ENCODE data around the gene THBD. TPM values are rescaled to one million over a fixed set of nuclear protein-coding genes. Genes with fewer than 3 reads are reported as not detected.
A peak's percentile ranks its signal among the peaks of the same experiment; 100 is the strongest.

The THBD gene
- total RNA-seq, 4 donors from 2014 or later = 144 to 213 (median 178) TPM

DNA sequence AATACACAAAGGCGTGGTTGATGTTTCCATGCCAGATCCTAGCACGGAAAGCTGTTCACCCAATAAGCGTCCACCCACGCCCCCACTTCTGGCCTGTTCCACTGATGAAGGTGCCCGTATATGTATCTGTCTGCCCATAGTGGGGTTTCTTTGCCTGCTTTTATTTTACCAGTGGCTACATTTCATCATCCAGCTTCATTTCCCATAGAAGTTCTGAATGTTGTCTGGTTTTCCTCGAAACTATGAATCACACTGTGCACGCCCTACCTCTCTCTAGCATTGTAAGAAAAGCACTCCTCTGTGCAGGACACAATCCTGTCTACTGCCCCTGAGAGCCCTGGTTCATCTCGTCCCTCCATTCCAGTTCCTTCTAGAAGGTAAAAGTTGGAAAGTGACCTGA, 45.5 kb upstream of the THBD start:
- intact Hi-C loops (cut with DNase I; ENCODE audit: low total_unique reads) = no loop called here
- WGBS, 2 donors = 70 to 77% methylated on average over 8 of the region's 8 CpGs
- DNase-seq (ENCODE audit: low spot score in 2 of 2) = no peak
- TF ChIP-seq, protein P1, sequence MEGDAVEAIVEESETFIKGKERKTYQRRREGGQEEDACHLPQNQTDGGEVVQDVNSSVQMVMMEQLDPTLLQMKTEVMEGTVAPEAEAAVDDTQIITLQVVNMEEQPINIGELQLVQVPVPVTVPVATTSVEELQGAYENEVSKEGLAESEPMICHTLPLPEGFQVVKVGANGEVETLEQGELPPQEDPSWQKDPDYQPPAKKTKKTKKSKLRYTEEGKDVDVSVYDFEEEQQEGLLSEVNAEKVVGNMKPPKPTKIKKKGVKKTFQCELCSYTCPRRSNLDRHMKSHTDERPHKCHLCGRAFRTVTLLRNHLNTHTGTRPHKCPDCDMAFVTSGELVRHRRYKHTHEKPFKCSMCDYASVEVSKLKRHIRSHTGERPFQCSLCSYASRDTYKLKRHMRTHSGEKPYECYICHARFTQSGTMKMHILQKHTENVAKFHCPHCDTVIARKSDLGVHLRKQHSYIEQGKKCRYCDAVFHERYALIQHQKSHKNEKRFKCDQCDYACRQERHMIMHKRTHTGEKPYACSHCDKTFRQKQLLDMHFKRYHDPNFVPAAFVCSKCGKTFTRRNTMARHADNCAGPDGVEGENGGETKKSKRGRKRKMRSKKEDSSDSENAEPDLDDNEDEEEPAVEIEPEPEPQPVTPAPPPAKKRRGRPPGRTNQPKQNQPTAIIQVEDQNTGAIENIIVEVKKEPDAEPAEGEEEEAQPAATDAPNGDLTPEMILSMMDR (IDR thresholded peaks at IDR 0.05) = no peak
- TF ChIP-seq POLR2A (IDR thresholded peaks at IDR 0.05) = no peak
- no peak overlapping the region for H3K4me3 ChIP-seq (ENCODE audit: low read depth, poor library complexity, severe bottlenecking)

DNA sequence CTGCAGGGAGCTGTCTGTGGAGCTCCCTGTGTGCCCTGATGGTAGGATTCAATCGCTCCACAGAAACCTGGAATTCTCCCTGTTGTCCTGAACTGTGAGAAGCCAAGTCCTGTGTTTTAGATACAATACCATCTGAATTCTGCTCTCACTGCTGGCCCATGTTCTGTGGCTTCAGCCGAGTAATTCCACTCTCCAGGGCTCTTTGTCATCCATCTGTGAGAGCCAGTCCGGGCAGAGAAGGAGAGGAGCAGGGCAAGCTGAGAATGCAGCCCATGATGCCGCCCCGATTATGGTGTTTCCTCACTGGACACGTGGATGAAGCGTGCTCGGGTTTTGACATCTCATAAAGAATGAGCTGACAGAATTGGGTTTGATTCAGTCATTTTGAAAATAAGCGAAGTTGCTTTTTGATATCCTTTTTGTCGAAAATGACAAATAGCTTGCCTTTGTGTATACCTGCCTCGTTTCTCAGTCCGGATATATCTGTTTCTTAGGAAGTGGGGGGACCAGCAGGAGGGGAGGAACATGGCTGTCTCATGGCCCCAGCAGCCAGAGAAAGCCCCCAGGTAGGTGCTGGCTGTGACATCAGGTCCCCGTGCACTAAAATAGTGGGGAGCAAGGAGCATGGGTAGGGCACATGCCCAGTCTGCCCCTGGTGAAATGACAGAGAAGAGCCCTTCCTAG, 44.9 kb upstream of the THBD start:
- TF ChIP-seq POLR2A (IDR thresholded peaks at IDR 0.05) = no peak
- TF ChIP-seq, protein P1 (IDR thresholded peaks at IDR 0.05) = no peak
- intact Hi-C loops (cut with DNase I; ENCODE audit: low total_unique reads) = no loop called here
- 87 to 88% methylated on average over 13 of the region's 13 CpGs for WGBS, 2 donors
- peak in 1 of 2 donors; percentile 79 for DNase-seq (ENCODE audit: low spot score in 2 of 2)
- no peak overlapping the region for H3K4me3 ChIP-seq (ENCODE audit: low read depth, poor library complexity, severe bottlenecking)

DNA sequence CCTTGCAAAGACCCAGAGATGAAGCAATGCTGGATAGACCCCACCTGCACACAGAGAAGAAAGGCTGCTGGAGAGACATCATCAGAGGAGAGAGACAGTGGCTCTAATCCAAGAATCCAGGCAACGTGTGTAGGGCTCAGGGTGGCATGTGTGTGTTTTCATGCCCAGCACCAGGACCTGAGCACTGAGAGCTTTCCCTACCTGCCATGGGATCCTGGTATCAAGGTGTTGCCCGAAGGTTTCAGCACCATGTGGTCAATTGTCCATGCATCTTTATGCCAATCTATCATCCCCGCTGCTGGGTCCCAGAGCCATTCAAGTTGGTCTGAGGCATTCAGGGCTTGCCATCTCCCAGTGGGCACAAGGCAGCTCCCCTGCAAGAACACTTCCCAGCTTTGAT, 44.1 kb upstream of the THBD start:
- intact Hi-C loops (cut with DNase I; ENCODE audit: low total_unique reads) = no loop called here
- 70 to 75% methylated on average over 3 of the region's 3 CpGs for WGBS, 2 donors
- DNase-seq (ENCODE audit: low spot score in 2 of 2) = peak in 1 of 2 donors; percentile 70
- H3K4me3 ChIP-seq (ENCODE audit: low read depth, poor library complexity, severe bottlenecking) = no peak overlapping the region
- TF ChIP-seq, protein P1 (IDR thresholded peaks at IDR 0.05) = no peak
- TF ChIP-seq POLR2A (IDR thresholded peaks at IDR 0.05) = no peak

DNA sequence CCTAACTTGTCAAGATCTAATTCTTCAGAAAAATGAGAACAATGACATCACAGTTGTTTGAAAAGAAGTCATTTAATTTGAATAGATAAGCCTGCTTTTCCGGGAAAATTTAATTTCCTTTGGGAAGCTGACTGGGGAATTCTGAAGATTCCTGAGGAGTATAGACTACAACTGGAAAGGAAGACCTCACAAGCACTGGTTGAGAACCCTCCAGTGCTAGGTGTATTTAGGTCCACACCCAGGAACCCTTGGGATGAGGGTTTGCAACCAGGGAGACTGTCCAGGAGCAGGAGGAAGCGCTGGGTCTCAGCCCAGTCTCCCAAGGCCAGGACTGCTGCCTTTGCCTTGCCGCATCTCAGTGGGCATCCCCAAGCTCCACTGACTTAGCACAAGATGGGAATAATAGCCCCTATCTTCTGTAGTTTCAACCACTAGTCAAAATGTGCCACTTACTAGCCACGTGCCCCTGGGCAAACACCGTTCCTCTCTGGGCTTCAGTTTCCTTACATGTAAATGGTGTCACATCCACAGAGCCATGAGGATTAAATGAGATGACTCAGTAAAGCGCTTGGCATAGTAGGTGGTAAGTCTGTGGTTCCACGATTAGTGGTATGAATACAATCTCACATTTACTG, 43.5 kb upstream of the THBD start:
- TF ChIP-seq POLR2A (IDR thresholded peaks at IDR 0.05) = no peak
- TF ChIP-seq, protein P1 (IDR thresholded peaks at IDR 0.05) = no peak
- intact Hi-C loops (cut with DNase I; ENCODE audit: low total_unique reads) = no loop called here
- H3K4me3 ChIP-seq (ENCODE audit: low read depth, poor library complexity, severe bottlenecking) = no peak overlapping the region
- WGBS, 2 donors = 67 to 76% methylated on average over 7 of the region's 7 CpGs
- DNase-seq (ENCODE audit: low spot score in 2 of 2) = peak in 1 of 2 donors; percentile 61

DNA sequence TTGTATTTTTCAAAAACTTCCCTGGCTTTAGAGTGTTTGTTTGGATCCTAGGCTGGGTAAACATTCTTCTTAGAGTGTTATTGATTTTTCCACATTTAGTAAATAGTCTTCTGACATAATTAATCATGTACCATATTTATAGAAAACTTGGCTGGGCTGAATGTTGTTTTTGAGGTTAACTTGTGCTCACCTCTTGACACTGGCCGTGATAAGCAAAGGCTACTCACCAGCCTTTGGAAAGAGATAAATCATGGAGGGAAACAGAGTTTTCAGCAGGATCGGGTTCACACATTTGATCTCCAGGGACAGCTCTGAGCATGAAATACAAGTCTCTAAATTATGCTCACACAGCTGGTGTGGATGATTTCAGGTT, 42.9 kb upstream of the THBD start:
- TF ChIP-seq, protein P1 (IDR thresholded peaks at IDR 0.05) = no peak
- TF ChIP-seq POLR2A (IDR thresholded peaks at IDR 0.05) = no peak
- H3K4me3 ChIP-seq (ENCODE audit: low read depth, poor library complexity, severe bottlenecking) = no peak overlapping the region
- intact Hi-C loops (cut with DNase I; ENCODE audit: low total_unique reads) = no loop called here
- WGBS, 2 donors = 63 to 75% methylated on average over 2 of the region's 2 CpGs
- DNase-seq (ENCODE audit: low spot score in 2 of 2) = no peak
